AG04450 (cell line): ENCODE measurements around the gene MSH3. TPM values are rescaled to one million over a fixed set of nuclear protein-coding genes. Genes with fewer than 3 reads are reported as not detected.

Experiments used
- CTCF ChIA-PET: fragments of 300-600, 350-600 bp; formaldehyde crosslinking; extraction: SDS; loops from one replicate; lab custom pipeline; 2022; ENCODE audit warnings: antibody characterized with exemption, inconsistent platforms; lab: Charles Lee
- POLR2A ChIA-PET: fragments of 350-600 bp; formaldehyde crosslinking; extraction: SDS; loops from one replicate; lab custom pipeline; 2021; ENCODE audit warnings: antibody characterized with exemption, inconsistent platforms; lab: Yijun Ruan, JAX
- DNase-seq: peaks from one replicate; pipeline ENCODE4 v3.0.0-alpha.2; 2011; ENCODE audit warnings: low read depth, low spot score
- H3K27ac ChIP-seq: one replicate; pipeline ENCODE4 v1.5.1; 2012; ENCODE audit warnings: low read depth, low read length, control low read depth
- H3K27me3 ChIP-seq: one replicate; pipeline ENCODE4 v1.6.0; 2012; ENCODE audit warnings: low read length; ENCODE audit not compliant: control insufficient read depth, insufficient read depth
- H3K4me3 ChIP-seq: 2 replicates; pipeline ENCODE4 v1.5.1; 2011; ENCODE audit warnings: mild to moderate bottlenecking, low read depth, low read length, control low read depth
- H3K9me3 ChIP-seq: 2 replicates; pipeline ENCODE4 v1.5.1; 2012; ENCODE audit warnings: low read length; ENCODE audit not compliant: control insufficient read depth, insufficient read depth
- polyA plus RNA-seq: library from polyadenylated mRNA; depleted of rRNA; stranded (reverse); fragments of >200 nt; gene quantifications from 2 replicates; pipeline ENCODE4 v1.2.3, GENCODE V29; 2011
- TF ChIP-seq, protein P1 (sequence below): IDR thresholded peaks from 2 replicates; pipeline ENCODE4 v1.5.1; 2011; ENCODE audit warnings: low read depth, low read length, control low read depth, inconsistent platforms

MSH3 gene
- polyA plus RNA-seq, 1 experiment: 10.8 TPM

DNA sequence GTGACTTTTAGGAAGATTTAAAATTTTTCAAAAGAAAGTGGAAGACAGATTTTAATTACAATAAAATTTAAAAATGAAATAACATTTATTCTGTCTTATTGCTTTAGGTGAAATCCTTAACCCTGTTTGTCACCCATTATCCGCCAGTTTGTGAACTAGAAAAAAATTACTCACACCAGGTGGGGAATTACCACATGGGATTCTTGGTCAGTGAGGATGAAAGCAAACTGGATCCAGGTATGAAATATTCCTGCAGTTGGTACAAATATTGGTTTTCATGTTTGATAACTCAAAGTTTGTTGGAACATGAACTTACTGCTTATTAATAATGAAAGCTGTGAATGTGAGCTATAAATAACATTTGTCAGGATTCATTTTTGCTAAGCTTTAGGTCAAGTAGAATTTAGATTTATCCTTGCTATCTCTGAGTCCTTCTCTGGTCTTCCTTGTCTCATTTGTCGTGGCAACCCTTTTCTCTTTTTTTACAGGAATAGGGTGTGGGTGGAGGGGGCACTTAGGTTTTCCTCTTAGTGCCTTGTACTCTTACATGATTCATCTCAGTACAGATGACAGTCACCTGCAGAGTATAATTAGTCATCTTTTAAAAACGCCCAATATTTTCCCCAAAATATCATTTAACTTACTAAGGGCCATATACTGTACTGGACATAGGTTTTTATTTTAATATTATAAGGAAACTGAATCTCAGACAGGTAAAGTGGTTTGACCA, 210.4 kb downstream of the MSH3 start:
- CTCF ChIA-PET: no interaction called here
- Histone ChIP-seq H3K27ac (no peak overlapping the region), H3K4me3 (no peak overlapping the region), H3K9me3 (no peaks in the 10 kb centered on the region), H3K27me3 (no peaks in the 10 kb centered on the region)
- TF ChIP-seq, protein P1, sequence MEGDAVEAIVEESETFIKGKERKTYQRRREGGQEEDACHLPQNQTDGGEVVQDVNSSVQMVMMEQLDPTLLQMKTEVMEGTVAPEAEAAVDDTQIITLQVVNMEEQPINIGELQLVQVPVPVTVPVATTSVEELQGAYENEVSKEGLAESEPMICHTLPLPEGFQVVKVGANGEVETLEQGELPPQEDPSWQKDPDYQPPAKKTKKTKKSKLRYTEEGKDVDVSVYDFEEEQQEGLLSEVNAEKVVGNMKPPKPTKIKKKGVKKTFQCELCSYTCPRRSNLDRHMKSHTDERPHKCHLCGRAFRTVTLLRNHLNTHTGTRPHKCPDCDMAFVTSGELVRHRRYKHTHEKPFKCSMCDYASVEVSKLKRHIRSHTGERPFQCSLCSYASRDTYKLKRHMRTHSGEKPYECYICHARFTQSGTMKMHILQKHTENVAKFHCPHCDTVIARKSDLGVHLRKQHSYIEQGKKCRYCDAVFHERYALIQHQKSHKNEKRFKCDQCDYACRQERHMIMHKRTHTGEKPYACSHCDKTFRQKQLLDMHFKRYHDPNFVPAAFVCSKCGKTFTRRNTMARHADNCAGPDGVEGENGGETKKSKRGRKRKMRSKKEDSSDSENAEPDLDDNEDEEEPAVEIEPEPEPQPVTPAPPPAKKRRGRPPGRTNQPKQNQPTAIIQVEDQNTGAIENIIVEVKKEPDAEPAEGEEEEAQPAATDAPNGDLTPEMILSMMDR: no peak
- no peak for DNase-seq
- POLR2A ChIA-PET: no interaction called here

DNA sequence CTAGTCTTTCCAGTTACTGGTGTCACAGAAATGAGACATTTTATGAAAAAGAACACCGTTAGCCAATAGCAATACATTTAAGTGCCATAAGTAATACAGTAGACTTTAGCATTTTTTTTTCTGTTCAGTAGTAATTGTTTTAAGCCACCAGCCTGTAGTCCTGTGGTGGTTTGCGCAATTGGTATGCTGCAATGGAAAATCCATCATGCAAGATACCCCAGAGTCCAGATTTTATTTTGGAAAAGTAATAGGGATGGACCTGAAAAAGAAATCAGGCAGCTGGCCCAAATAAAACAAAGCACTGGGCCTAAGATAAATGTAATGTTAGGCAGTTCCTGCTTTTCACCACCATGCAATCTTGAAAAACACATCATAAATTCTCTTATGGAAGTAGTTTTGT, 211.1 kb downstream of the MSH3 start:
- ChIA-PET POLR2A (no interaction called here), CTCF (no interaction called here)
- TF ChIP-seq, protein P1: no peak
- H3K9me3 ChIP-seq: no peaks in the 10 kb centered on the region
- H3K27ac ChIP-seq: no peak overlapping the region
- no peak overlapping the region for H3K4me3 ChIP-seq
- no peak for DNase-seq
- H3K27me3 ChIP-seq: no peaks in the 10 kb centered on the region

DNA sequence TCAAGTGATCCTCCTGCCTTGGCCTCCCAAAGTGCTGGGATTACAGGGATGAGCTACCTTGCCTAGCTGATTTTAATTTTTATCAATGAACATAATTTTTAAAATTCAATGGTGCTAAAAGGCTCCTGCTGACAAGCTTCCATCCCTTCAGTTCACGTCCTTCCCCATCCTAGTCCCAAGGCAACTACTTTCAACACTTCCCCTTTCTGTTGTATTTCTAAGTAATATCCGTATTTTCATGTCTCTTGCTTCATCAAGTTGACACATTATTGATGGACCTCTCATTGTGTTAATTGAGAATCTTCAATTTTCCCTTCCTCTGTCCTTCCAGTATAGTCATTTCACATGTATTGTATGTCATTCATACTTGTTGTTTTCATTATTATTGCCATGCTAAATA, 211.9 kb downstream of the MSH3 start:
- Histone ChIP-seq H3K9me3 (no peaks in the 10 kb centered on the region), H3K4me3 (no peak overlapping the region), H3K27me3 (no peaks in the 10 kb centered on the region), H3K27ac (no peak overlapping the region)
- TF ChIP-seq, protein P1: no peak
- ChIA-PET POLR2A (no interaction called here), CTCF (no interaction called here)
- DNase-seq: no peak

DNA sequence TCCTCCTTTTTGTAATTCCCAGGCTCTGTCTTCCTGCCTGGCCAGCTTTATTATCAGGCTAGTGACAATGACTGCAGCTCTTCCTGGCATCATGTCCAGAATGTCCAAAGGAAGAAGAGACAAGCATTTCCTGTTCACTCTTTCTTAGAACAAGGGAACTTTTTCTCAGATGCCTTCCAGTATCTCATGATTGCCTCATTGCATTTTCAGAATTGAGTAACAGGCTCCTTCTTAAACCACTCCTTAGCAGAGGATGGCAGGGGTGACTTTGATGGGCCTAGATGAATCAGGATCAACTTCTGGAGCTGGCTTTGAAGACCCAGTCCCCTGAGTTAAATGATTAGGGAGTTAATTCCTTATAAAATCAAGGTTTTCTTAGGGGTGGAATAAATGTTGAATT, 212.8 kb downstream of the MSH3 start:
- H3K9me3 ChIP-seq: no peaks in the 10 kb centered on the region
- POLR2A ChIA-PET: no interaction called here
- no peak overlapping the region for H3K27ac ChIP-seq
- TF ChIP-seq, protein P1: no peak
- CTCF ChIA-PET: no interaction called here
- no peak for DNase-seq
- no peak overlapping the region for H3K4me3 ChIP-seq
- H3K27me3 ChIP-seq: no peaks in the 10 kb centered on the region

DNA sequence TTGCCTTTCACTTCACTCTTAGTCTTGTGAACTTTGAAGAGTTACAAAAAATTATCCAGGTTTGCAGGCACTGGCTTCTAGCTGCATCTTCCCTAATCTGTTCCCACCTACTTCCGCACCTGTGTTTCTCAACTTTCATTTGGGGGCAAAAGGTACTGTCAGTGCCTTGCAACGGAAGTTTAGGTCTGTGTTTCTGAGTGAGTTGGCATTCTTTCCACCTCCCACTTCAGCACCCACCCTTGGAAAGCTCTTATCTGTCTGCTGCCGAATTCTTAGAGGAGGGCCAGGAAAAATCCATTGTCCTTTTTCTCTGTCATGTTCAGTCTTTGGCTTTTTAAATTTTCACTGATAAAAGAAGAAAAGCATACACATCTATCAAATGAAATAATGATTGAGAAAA, 216.0 kb downstream of the MSH3 start:
- Histone ChIP-seq H3K4me3 (no peak overlapping the region), H3K27ac (no peak overlapping the region), H3K9me3 (no peaks in the 10 kb centered on the region), H3K27me3 (no peaks in the 10 kb centered on the region)
- CTCF ChIA-PET: interaction anchor here (0.6 kb wide), 1 partner anchor 34 kb away, joined by 3 read pairs; no protein-coding TSS in a partner anchor
- POLR2A ChIA-PET: no interaction called here
- DNase-seq: no peak
- TF ChIP-seq, protein P1: no peak
